Right kidney (tissue), 1 donor: ENCODE measurements around the gene TRIM22.
"Not testable (repeated sequence)": the region's sequence is repeated elsewhere in the genome, so short reads cannot be mapped to it uniquely, and the experiment has no call there.

ENCODE experiments used
- DNase-seq: peaks from one replicate; pipeline ENCODE4 v3.0.0-alpha.2; 2016

The TRIM22 gene

DNA sequence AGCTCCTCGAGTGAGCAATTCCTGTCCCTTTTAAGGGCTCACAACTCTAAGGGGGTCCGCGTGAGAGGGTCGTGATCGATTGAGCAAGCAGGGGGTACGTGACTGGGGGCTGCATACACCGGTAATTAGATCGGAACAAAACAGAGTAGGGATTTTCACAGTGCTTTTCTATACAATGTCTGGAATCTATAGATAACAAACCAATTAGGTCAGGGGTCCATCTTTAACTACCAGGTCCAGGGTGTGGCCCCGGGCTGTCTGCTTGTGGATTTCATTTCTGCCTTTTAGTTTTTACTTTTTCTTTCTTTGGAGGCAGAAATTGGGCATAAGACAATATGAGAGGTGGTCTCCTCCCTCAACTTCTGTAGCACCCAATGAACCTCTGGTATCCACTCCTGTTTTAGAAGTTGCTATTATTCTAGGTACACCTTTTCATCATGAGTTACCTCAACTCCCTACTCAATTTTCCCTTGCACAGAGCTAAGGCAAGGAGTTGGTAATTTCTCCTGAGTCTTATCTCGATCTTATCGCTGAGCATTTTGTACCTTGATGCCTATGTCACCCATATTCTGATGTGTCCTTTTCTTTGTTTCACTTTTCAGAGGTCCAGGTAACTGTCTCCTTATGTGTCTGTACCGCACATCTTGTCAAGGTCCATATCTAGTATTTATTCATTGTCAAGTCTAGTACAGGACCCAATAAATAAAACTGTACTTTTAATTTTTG is 1.8 kb downstream of the TRIM22 start:
- DNase-seq = not testable (repeated sequence)

DNA sequence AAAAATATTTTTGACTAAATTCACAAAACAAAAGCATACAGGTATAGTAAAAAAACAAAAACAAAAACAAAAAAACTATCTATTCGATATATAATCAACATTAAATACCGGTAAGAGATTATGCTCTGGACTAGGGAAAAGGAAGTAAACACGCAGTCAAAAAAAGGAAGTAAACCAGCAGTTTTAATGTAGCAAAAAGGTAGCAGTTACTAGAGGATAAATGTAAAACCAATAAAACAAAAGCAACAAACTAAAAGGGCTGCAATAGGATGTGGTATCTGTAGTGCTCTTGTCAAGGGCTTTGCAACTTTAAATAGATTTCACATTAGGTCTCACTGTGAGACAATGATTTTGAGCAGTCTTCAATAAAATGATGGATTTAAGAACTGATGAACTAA is 2.4 kb downstream of the TRIM22 start:
- DNase-seq = no peak

DNA sequence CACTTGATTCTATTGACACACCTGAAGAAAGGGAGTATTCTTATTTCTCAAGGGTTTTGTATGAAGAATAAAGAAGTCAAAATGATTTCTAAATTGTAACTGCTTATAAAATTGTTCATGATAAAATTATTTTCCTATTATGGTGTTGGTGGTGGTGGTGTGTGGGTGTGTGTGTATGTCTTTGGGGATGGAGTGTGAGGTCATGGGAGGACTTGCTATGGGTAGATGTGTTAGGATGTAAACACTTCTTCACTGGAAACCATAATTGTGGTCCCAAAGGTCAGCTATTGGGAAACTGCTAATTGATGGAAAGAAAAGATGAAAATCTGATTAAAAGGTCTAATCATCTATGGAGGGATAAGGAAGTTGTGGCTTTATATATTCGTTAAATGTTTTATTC is 5.1 kb downstream of the TRIM22 start:
- DNase-seq = no peak

DNA sequence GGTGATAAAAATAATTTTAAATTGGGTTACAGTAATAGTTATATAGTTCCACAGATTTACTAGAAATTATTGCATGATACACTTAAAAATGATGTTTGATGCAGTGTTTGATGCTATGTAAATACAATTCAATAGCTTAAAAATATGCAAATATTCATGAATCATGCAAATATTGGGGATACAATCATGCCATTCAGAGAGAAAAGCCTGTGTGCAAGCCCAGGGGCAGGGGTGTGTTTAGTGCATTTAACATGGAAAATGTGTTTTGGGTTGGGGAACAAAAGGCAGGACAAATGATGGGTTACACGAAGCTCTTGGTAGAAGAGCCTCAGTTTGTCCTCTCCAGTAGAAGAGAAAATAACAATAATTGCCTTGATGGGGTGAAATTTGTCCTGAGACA is 6.0 kb downstream of the TRIM22 start:
- no peak for DNase-seq

DNA sequence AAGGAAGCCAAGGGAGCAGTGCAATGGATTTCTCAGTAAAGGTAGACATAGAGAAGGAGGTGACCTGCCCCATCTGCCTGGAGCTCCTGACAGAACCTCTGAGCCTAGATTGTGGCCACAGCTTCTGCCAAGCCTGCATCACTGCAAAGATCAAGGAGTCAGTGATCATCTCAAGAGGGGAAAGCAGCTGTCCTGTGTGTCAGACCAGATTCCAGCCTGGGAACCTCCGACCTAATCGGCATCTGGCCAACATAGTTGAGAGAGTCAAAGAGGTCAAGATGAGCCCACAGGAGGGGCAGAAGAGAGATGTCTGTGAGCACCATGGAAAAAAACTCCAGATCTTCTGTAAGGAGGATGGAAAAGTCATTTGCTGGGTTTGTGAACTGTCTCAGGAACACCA is 6.6 kb downstream of the TRIM22 start:
- no peak for DNase-seq

DNA sequence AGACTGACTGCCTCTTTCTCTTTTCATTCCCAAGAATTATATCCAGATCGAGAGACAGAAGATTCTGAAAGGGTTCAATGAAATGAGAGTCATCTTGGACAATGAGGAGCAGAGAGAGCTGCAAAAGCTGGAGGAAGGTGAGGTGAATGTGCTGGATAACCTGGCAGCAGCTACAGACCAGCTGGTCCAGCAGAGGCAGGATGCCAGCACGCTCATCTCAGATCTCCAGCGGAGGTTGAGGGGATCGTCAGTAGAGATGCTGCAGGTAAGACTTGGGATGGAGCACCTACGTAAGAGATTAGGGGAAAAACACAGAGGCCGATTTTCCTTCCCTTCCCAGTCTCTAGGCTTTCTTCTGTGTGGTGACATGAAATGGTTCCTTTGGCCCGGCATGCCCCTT is 8.7 kb downstream of the TRIM22 start:
- DNase-seq = no peak

DNA sequence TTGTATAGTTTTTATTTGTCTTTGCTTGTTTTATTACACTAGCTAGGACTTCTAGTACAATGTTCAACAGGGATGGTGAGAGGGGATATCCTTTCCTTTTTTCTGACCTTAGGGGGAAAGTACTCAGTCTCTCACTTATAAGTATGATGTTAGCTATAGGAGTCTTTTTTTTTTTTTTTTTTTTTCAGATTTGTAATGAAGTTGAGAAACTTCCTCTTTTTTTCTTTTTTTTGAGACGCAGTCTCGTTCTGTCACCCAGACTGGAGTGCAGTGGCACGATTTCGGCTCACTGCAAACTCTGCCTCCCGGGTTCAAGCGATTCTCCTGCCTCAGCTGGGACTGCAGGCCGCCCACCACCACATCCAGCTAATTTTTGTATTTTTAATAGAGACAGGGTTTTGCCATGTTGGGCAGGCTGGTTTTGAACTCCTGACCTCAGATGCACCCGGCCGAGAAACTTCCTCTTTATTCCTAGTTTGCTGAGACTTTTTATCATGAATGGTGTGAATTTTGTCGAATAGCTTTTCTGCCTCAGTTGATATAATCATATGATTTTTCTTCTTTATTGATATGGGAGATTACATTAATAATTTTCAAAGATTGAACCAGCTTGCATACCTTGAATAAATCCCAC is 10.9 kb downstream of the TRIM22 start:
- DNase-seq = no peak

DNA sequence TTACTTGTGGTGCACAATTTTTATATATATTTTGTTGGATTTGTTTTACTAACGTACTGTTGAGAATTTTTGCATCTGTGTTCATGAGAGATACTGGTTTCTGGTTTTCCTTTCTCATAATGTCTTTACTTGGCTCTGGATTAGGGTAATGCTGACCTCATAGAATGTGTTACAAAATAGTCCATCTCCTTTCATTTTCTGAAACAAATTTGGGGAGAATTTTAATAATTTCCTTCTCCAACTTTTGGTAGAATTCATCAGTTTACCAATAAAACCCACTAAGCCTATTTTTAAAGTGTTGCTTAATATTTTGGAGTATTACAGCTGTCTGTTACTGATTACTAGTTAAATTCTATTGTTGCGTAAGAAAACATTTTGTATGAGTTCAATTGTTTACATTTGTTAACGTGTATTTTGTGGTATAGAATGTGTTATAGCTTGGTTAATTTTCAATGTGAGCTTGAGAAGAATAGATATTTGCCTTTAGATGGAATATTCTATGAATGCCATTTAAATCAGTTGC is 11.5 kb downstream of the TRIM22 start:
- DNase-seq = no peak

DNA sequence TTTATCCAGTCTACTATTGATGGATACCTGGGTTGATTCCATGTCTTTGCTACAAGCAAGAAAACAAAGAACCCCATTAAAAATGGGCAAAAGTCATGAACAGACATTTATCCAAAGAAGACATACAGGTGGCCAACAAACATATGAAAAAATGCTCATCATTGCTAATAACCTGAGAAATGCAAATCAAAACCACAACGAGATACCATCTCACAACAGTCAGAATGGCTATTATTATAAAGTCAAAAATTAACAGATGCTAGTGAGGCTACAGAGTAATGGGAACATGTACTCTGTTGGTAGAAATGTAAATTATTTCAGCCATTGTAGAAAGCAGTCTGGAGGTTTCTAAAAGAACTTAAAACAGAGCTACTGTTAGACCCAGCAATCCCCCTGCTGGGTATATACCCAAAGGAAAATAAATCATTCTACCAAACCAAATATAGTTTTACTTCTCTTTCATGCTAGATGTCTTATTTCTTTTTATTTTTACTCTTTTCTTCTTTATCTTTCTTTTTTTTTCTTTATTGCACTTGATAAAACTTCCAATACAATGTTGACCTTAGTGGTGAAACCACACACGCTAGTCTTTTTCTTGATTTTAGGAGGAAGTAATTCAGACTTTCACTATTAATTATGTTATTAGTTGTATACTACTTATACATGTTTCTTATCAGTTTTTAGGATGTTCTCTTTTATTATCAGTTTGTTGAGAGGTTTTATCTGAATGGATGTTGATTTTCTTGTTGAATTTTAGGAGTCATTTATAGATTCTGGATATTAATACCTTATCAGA is 14.3 kb downstream of the TRIM22 start:
- no peak for DNase-seq

DNA sequence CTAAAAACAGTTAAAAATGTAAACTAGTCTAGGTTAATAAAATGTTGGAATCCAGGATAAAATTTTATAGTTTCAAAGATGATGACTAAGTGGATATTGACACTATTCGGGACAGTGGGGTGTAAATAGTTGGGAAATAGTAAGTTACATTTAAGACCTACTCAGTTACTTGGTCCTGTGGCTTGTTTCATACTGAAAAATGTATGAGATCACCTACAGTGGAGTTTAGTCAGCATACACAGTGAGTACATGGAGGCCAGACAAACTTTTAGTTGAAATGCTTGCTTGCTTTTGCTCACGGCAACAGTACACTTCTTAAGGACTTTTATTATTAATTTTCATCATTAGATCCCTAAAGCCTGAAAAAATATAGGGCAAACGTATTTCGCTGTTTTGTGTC is 16.1 kb downstream of the TRIM22 start:
- no peak for DNase-seq

DNA sequence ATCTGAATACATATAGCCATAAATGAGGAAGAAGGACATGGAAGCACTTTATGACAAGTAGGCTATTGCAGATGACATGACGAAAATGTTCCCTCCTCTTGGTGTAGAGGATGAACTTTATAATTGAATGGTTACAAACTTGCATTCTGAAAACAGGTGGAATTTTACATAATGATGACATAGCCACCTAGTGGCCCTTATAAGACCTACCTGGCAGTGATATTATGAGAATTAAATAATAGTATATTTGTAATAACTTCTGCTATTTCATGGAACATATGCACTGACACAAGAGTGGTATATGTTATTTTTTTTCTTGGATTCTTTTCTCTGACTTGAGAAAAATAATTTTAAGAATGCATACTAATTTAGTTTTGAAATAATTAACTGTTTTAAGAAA is 22.9 kb downstream of the TRIM22 start:
- DNase-seq = no peak

DNA sequence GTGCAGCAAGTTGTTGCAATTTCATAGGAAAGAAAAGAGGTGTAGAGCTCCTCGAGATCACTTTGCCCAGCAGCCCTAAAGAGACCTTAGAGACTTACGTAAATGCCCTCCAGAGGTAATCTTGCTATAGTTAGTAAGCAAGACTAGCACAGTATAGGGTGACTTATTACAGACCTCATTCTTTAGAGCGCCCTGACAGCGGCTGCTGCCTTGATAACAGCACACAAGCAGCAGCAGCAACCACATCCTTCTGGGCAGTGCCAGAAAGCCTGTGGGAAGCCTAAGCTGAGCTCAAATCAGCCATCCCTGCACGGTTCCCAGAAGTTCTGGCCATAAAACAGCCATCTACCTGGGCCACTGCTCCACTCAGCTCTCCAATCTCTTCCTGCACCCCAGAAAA is 24.1 kb downstream of the TRIM22 start:
- no peak for DNase-seq

DNA sequence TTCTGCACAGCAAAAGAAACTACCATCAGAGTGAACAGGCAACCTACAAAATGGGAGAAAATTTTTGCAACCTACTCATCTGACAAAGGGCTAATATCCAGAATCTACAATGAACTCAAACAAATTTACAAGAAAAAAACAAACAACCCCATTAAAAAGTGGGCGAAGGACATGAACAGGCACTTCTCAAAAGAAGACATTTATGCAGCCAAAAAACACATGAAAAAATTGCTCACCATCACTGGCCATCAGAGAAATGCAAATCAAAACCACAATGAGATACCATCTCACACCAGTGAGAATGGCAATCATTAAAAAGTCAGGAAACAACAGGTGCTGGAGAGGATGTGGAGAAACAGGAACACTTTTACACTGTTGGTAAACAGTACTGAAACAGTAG is 26.9 kb downstream of the TRIM22 start:
- not testable (repeated sequence) for DNase-seq

DNA sequence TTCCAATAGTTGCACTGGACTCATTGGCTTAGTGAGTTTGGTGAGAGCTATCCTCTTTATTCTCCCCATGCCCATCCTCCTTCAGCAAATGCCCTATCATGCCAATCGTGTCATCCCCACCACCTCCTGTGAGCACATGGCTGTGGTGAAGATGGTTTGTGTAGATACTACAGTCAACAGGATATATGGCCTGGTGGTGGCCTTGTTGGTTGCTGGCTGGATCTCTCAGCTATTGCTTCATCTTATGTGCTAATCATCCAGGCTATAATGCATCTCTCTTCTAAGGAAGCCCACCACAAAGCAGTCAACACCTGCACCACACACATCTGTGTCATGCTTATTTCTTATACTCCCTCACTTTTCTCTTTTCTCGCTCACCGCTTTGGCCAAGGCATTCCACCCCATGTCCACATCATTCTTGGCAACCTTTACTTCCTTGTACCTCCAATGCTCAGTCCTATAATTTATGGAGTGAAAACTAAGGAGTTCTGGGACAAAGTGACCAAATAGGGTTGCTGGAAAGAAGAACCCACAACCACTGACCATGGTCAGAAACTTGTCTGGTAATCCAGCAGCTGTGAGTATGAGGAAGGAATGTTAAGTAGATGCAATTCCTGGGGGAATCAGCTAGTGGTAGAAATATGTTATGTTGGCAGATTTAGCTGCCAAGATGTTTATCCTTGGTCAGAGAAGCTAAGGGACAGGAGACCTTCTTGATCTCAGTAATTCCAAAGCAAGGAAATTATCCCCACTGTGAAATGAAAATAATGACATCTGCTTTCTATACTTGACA is 30.3 kb downstream of the TRIM22 start:
- no peak for DNase-seq

DNA sequence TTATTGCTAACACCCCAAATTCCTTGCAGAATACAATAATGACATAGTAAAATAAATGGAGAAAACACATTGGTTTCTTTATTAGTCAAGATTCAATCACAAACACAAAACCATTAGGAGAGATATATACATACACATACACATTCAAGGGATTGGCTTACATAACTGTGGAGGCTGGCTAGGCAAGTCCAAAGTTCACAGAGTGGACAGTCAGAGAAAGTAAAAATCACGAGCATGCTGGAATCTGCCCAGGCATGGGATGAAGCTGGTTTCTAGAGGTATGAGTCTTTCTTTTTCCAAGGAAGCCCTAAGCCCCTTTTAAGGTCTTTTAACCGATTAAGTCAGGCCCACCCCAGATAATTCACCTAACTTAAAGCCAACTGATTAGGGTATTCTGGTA is 33.0 kb downstream of the TRIM22 start:
- no peak for DNase-seq

DNA sequence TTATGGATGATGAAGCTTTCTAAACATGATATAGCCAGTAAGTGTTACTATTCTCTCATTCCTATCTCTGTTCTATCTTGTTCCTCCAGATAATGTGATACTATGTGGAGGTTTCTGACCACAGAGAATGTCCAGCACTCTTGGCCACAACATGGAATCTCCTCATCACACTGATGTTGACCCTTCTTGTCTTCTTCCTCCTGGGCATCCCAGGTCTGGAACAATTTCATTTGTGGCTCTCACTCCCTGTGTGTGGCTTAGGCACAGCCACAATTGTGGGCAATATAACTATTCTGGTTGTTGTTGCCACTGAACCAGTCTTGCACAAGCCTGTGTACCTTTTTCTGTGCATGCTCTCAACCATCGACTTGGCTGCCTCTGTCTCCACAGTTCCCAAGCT is 36.8 kb downstream of the TRIM22 start:
- DNase-seq = no peak

DNA sequence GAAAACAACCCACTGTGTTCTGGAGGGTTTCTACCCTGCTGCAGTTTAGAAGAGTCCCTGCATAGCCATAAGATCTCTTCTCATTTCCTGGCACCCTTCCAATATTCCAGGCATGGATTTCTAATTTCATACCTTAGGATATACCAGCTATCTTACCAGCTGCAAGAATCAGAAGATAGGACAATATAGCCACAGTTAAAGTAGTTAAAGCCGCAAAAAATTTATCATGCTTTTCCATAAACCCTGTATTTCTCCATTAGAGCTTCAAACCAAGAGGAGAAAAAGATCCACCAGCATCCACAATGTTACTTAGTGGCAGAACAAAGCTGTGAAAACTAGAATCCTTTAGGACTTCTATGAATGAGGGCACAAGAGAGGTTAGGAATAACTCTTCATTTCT is 38.1 kb downstream of the TRIM22 start:
- DNase-seq = no peak

DNA sequence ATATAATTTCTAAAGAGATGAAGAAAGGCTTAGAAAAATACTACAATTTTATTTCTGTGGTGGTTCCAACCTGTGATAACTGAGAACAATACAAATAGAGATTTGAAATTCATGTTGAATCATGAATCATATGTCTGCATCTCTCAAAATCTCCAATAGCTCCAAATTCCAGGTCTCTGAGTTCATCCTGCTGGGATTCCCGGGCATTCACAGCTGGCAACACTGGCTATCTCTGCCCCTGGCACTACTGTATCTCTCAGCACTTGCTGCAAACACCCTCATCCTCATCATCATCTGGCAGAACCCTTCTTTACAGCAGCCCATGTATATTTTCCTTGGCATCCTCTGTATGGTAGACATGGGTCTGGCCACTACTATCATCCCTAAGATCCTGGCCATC is 46.8 kb downstream of the TRIM22 start, which contains the start of gene OR56B1:
TSS of gene OR56B1 (plus strand) at position 53 of the 400 bp plus-strand sequence. CDS start at position 122, 69 bp downstream.
- no peak for DNase-seq

DNA sequence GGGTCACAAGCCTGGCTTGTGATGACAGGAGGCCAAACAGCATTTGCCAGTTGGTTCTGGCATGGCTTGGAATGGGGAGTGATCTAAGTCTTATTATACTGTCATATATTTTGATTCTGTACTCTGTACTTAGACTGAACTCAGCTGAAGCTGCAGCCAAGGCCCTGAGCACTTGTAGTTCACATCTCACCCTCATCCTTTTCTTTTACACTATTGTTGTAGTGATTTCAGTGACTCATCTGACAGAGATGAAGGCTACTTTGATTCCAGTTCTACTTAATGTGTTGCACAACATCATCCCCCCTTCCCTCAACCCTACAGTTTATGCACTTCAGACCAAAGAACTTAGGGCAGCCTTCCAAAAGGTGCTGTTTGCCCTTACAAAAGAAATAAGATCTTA is 47.5 kb downstream of the TRIM22 start:
- DNase-seq = no peak

DNA sequence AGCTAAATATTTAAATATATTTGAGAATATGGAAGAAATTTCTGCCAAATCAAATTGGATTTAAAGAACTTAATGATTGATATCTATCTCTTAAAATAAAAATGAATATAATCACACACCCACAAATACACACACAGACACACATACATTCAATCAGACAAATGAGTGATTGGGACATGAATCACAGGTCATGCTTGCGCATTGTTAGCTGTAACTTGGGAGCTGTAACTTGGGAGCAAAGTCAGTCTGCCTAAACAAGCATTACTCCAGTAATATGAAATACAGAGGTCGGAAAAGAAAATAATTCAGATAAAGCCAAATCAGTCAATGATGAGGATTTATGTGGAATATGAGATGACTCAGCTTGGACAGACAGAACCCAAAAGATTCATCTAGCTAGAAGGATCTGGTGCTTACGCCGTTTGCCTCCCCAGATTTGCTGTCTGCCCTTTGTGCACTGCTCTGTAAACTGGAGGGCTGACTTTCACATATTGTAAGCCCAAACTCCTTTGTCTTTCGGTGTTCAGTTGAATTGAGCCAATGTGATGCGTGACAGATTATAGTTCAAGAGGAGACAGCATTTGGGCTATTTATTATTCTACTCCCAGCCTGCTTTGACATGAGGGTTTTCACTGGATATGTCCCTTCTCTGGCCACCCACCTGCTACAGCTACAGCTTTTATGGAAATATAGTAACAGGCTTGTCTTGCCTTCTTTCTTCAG is 48.2 kb downstream of the TRIM22 start:
- no peak for DNase-seq

DNA sequence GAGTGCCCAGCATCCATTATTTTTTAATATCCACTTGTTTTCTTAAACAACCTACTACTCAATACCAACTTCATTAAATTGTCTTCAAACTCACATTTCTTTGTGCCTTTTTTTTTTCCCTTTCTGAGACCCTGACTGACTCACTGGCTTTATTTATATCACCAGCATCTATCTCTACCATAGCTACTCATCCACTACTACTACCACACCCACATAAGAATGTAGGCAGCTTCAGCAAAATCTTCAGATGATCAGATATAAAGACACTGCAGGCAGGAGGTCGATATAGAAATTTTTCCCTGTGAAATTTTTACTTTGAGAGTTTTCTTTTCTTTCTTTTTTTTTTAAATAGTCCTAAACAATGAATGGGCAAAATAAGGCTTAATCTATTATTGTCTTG is 48.8 kb downstream of the TRIM22 start:
- no peak for DNase-seq

DNA sequence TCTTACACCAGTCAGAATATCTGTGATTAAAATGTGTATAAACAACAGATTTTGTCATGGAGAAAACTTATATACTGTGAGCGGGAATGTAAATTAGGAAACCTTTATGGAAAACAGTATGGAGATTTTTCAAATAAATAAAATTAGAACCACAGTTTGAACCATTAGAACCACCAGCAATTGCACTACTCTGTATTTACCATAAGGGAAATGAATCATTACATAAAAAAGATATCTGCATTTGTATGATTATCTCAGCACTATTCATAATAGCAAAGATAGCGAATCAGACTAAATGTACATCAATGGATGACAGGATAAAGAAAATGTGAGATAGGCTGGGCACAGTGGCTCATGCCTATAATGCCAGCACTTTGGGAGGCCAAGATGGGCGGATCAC is 57.0 kb downstream of the TRIM22 start:
- DNase-seq = no peak
